Subcutaneous abdominal adipose tissue (tissue), 5 donors: Measurements from ENCODE around the gene TMUB2.

Source experiments
- H3K27ac ChIP-seq: one replicate; pipeline ENCODE4 v1.7.0; 2013; ENCODE audit warnings: low read depth, mild to moderate bottlenecking, inconsistent platforms, low read length, moderate library complexity
- H3K27me3 ChIP-seq, 5 donors: one replicate each; pipeline ENCODE4 v1.7.0; 2013; ENCODE audit warnings: low read length in 5 of 5, inconsistent platforms in 1 of 5; ENCODE audit not compliant: control insufficient read depth in 5 of 5, insufficient read depth in 4 of 5
- H3K36me3 ChIP-seq, 5 donors: one replicate each; pipeline ENCODE4 v1.7.0; 2013; ENCODE audit warnings: low read length in 5 of 5; ENCODE audit not compliant: control insufficient read depth in 5 of 5, insufficient read depth in 5 of 5
- H3K4me1 ChIP-seq, 5 donors: one replicate each; pipeline ENCODE4 v1.7.0; 2013; ENCODE audit warnings: low read length in 5 of 5, mild to moderate bottlenecking in 3 of 5, moderate library complexity in 1 of 5; ENCODE audit not compliant: control insufficient read depth in 5 of 5, insufficient read depth in 5 of 5
- H3K4me3 ChIP-seq, 5 donors: one replicate each; pipeline ENCODE4 v1.7.0; 2013; ENCODE audit warnings: low read length in 5 of 5, low read depth in 1 of 5
- H3K9ac ChIP-seq, 5 donors: one replicate each; pipeline ENCODE4 v1.7.0; 2013; ENCODE audit warnings: low read length in 5 of 5, mild to moderate bottlenecking in 4 of 5, moderate library complexity in 3 of 5
- H3K9me3 ChIP-seq, 5 donors: one replicate each; pipeline ENCODE4 v1.7.0; 2013; ENCODE audit warnings: low read length in 5 of 5; ENCODE audit not compliant: control insufficient read depth in 5 of 5
- donor health status: healthy.
- donor health status: healthy.
- donor health status: healthy.
- donor health status: healthy.
- donor health status: healthy.

The TMUB2 gene

GRCh38 chr17:44191369-44191768 is 4.6 kb downstream of the TMUB2 start:
- Histone ChIP-seq H3K27ac (no peak overlapping the region), H3K9ac (no peak overlapping the region), H3K9me3 (no peaks in the 10 kb centered on the region), H3K4me1 (peaks cover 3 to 29% (median 25%) of the 10 kb centered on the region in 5 donors), H3K27me3 (no peaks in the 10 kb centered on the region), H3K36me3 (peaks cover 0 to 65% (median 54%) of the 10 kb centered on the region in 5 donors), H3K4me3 (no peak overlapping the region)

GRCh38 chr17:44191941-44192496 is 5.2 kb downstream of the TMUB2 start:
- Histone ChIP-seq H3K4me3 (no peak overlapping the region), H3K36me3 (peaks cover 0 to 69% (median 58%) of the 10 kb centered on the region in 5 donors), H3K4me1 (peaks cover 3 to 29% (median 27%) of the 10 kb centered on the region in 5 donors), H3K9me3 (no peaks in the 10 kb centered on the region), H3K27ac (peak overlapping the region; percentile 46), H3K9ac (no peak overlapping the region), H3K27me3 (no peaks in the 10 kb centered on the region)

- H3K4me1 ChIP-seq: peaks cover under 1 to 30% (median 27%) of the 10 kb centered on the region in 5 donors
- H3K9me3 ChIP-seq: no peaks in the 10 kb centered on the region
- no peak overlapping the region for H3K4me3 ChIP-seq
- no peaks in the 10 kb centered on the region for H3K27me3 ChIP-seq
- peaks cover 0 to 77% (median 62%) of the 10 kb centered on the region in 5 donors for H3K36me3 ChIP-seq
- H3K9ac ChIP-seq: peak overlapping the region in 1 of 5 donors; percentile 16
- peak overlapping the region; percentile 46 for H3K27ac ChIP-seq
Measured at GRCh38 chr17:44192750-44193149, 6.0 kb downstream of the TMUB2 start.

GRCh38 chr17:44193326-44194084 is 6.7 kb downstream of the TMUB2 start:
- H3K9ac ChIP-seq: no peak overlapping the region
- no peak overlapping the region for H3K4me3 ChIP-seq
- no peak overlapping the region for H3K27ac ChIP-seq
- no peaks in the 10 kb centered on the region for H3K9me3 ChIP-seq
- peaks cover 0 to 78% (median 62%) of the 10 kb centered on the region in 5 donors for H3K36me3 ChIP-seq
- peaks cover 4 to 30% (median 27%) of the 10 kb centered on the region in 5 donors for H3K4me1 ChIP-seq
- H3K27me3 ChIP-seq: no peaks in the 10 kb centered on the region

GRCh38 chr17:44197107-44197506 is 10.3 kb downstream of the TMUB2 start:
- Histone ChIP-seq H3K9ac (peak overlapping the region in 3 of 5 donors; percentile 42 to 90 (median 88)), H3K9me3 (no peaks in the 10 kb centered on the region), H3K4me1 (peaks cover 7 to 33% (median 32%) of the 10 kb centered on the region in 5 donors), H3K4me3 (no peak overlapping the region), H3K27ac (peak overlapping the region; percentile 84), H3K36me3 (peaks cover 0 to 47% (median 39%) of the 10 kb centered on the region in 5 donors), H3K27me3 (no peaks in the 10 kb centered on the region)

- Histone ChIP-seq H3K36me3 (peaks cover 0 to 42% (median 34%) of the 10 kb centered on the region in 5 donors), H3K9me3 (no peaks in the 10 kb centered on the region), H3K4me3 (peak overlapping the region; percentile 67 to 76 (median 73)), H3K4me1 (peaks cover 7 to 26% (median 25%) of the 10 kb centered on the region in 5 donors), H3K27ac (peak overlapping the region; percentile 84), H3K9ac (peak overlapping the region; percentile 68 to 90 (median 88)), H3K27me3 (no peaks in the 10 kb centered on the region)
Measured at GRCh38 chr17:44197980-44198720, 11.4 kb downstream of the TMUB2 start.

GRCh38 chr17:44198721-44199552 is 12.2 kb downstream of the TMUB2 start:
- H3K4me1 ChIP-seq: peaks cover 7 to 31% (median 29%) of the 10 kb centered on the region in 5 donors
- H3K36me3 ChIP-seq: peaks cover 0 to 34% (median 26%) of the 10 kb centered on the region in 5 donors
- peak overlapping the region; percentile 84 for H3K27ac ChIP-seq
- H3K9ac ChIP-seq: peak overlapping the region; percentile 68 to 90 (median 88)
- H3K4me3 ChIP-seq: peak overlapping the region; percentile 67 to 76 (median 73)
- no peaks in the 10 kb centered on the region for H3K27me3 ChIP-seq
- H3K9me3 ChIP-seq: no peaks in the 10 kb centered on the region

GRCh38 chr17:44199553-44200477 is 13.0 kb downstream of the TMUB2 start, which contains the start of gene ATXN7L3:
TSS of gene ATXN7L3 (minus strand) at chr17:44199884. CDS start at chr17:44198070, 1,814 bp downstream.
- no peaks in the 10 kb centered on the region for H3K27me3 ChIP-seq
- no peaks in the 10 kb centered on the region for H3K9me3 ChIP-seq
- peaks cover 7 to 34% (median 30%) of the 10 kb centered on the region in 5 donors for H3K4me1 ChIP-seq
- H3K4me3 ChIP-seq: peak within 1 kb of the TSS; percentile 75 to 81 (median 77)
- H3K36me3 ChIP-seq: peaks cover 0 to 25% (median 18%) of the 10 kb centered on the region in 5 donors
- peak within 1 kb of the TSS; percentile 68 to 93 (median 88) for H3K9ac ChIP-seq
- H3K27ac ChIP-seq: peak within 1 kb of the TSS; percentile 84
